Measurements from ENCODE around the gene ACOT8.
"Not testable (repeated sequence)": the region's sequence is repeated elsewhere in the genome, so short reads cannot be mapped to it uniquely, and the experiment has no call there.

ACOT8 gene

DNA sequence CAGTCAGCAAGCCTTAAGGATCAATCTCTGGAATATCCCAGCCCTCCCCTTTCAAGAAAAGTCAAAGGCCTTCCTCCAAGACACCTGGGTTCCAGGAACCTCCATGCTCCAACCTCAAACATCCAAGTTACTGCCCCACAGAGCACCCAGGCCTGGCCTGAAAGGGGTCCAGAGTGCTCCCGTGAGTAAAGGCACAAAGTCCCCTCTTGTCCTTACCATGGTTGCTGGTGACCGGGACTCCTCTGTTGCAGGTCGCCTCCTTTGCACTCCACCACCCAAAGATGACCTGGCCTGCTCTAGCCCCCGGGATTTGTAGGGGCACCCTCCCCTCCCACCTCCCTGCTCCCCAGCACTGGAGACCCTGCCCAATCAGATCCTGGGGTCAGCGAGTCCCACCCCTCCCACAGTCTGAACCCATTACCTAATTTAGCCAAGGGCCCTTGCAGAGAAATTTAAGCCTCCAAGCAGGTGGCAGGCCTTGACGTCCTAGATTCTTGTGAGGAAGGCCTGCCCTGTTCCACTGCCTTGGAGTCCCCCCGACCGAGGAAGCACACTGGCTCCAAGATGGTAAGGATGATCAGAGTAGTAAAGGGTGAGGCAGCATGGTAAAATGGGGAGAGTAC is 30.1 kb downstream of the ACOT8 start, which contains the start of gene TNNC2:
Gene TNNC2 (minus strand): TSS at position 283 of the 623 bp plus-strand sequence. CDS start 64 bp downstream, at position 219.
- DNase-seq (ENCODE audit: low spot score): no peak

DNA sequence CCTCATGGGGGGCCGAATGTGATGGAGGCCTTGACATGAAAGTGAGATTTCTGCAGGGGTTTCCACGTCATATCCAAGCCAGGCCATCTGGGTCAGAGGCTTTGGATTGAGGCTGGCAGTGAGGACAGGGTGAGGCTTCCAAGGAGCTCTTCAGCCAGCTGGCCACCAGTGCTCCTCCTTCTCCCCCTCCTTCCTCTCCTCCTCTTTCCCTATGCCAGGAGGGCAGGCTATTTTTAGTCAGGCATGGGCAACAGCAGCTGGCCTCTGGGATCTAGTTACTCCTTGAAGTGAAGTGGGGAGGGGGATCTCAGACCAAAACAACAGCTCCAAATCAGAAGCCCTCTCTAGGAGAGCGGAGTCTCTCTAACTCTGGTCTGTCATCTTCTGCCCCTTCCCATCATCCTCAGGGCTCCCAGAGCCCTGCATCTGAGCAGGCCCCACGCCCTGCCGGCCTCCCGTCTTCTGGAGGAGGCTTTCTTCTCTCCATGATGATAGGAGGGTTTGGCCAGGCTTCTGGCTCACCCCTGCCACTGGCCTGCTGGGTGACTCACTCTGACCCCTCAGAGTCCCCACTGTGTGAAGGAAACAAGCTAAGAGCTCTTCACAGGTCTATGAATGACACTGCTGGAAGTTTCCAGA is 30.7 kb downstream of the ACOT8 start:
- peak; percentile 58 for DNase-seq (ENCODE audit: low spot score)

DNA sequence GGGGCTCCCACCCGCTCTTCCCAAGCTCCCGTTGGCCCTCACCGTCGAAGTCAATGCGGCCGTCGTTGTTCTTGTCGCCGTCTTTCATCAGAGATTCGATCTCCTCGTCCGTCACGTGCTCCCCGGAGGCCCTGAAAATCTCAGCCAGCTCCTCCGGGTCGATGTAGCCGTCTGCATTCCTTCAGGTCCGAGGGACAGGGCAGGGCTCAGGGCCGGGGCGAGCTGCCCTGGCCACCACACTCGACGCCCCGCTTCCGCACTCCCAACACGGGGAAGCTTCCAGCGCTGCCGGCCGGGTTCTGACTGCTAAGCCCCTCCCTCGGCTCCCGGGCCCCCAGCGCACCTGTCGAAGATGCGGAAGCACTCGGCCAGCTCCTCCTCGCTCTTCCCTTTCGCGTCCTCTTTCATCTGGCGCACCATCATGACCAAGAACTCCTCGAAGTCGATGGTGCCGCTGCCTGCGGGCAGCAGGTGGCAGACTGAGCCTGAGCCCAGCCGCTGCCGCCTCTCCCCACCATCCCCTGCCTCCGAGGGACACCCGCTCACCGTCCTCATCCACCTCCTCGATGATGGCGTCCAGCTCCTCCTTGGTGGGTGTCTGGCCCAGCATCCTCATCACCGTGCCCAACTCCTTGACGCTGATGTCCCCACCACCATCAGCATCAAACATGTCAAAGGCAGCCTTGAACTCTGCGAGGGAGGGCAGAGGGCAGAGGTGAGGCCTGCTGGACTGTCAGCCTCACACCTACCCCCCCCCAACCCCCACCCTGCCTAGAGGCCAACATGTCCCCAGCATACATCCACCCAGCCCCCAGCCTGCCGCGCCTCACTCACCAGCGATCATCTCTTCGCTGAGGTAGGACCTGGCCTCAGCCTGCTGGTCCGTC is 33.0 kb downstream of the ACOT8 start:
- peak; percentile 58 for DNase-seq (ENCODE audit: low spot score)

DNA sequence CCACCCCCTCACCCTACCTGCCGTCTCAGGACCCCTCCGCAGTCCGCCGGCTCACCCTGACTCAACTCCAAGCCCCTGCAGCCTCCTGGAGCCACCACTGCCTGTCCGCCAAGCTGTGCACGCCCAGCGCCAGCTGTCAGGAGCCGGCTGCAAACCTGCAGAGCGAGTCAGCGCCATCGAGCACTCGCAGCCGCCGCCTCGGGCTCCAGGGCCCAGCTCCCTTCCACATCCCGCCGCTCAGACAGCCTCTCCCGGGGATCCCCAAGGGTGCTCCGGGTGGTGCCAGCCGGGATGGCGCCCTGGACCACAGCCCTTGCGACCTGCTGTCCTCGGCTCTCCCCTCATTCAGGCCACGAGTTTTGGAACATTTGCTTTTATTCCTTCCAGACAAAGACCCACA is 34.3 kb downstream of the ACOT8 start:
- peak; percentile 39 for DNase-seq (ENCODE audit: low spot score)

DNA sequence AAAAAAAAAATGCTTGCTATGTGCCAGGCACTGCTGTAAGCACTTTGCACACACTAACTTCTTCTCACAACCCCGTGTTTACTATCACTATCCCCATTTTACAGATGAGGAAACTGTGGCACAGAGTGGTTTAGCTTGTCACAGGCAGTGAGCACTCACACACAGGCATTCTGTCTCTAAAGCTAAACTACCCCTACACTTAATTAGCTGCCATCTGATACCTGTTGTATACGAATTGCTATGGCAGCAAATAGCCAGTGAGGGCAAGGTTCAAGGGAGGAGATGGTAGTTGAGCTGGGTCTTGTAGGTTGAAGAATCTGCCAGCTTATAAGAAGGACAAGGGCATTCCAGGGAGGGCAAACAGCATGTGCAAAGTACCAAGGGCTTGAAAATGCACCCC is 35.2 kb downstream of the ACOT8 start:
- DNase-seq (ENCODE audit: low spot score): no peak

DNA sequence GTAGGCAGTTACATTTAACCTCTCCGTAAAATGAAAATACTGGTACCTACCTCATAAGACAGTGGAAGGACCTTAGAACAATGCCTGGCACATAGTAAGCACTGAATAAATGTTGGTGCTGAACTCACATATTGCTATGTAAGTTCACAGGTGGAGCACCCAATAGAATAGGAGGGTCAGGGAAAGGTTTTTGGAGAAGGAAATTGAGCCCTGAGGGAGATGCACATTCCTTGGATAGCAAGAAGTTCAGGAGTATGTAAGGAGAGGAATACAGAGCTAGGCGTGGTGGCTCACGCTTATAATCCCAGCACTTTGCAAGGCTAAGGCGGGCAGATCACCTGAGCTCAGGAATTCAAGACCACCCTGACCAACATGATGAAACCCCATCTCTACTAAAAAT is 37.7 kb downstream of the ACOT8 start:
- no peak for DNase-seq (ENCODE audit: low spot score)

DNA sequence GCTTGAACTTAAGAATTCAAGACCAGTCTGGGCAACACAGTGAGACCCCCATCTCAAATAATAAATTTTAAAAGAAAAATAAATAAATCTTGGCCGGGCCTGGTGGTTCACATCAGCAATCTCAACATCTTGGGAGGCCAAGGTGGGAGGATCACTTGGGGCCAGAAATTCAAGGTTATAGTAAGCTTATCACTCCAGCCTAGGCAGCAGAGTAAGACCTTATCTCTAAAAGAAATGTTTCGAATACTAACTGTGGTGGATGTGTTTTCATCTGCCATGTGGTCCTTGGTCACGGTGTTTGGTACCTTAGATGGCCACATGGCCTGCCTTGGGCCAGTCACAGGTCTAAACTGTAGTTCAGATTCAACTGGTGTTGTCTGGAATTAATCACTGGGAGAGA is 39.0 kb downstream of the ACOT8 start:
- no peak for DNase-seq (ENCODE audit: low spot score)

DNA sequence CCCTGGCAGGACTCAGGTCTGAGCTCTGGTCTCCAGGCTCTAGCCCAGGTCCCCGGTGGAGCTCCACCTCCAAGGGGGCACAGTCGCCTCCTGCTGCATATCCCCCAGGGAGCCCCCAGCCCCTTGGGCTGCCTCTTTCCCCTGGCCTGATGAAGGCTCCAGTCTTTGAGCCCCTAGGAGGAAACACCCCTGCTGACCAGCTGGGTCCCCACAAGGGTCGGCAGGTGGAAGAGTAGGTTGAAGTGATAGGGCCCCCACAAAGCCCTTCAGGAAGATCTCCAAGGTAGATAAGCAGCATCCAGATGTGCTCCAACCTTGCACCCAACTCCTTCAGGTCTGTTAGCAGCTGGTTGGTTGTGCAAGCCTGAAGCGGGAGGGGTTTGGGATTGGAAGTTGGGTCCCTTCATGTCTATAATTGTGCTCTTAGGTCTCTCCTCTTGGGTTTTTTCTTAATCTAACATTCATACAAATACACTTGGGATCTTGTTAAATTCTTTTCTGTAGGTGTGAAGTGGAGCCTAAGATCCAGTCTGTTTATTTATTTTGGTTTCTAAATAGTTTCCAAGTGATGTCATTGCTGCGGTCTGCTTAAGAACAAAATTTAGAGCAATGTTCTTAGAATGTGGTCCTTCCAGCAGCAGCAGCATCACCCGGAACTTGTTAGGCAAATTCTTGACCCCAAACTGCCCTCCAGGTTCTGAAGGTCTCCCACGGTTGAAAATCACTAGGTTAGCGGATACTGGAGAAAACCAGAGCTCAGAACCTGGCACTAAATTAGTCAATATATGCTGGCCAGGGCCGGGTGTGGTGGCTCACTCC is 39.6 kb downstream of the ACOT8 start:
- DNase-seq (ENCODE audit: low spot score): peak; percentile 72

DNA sequence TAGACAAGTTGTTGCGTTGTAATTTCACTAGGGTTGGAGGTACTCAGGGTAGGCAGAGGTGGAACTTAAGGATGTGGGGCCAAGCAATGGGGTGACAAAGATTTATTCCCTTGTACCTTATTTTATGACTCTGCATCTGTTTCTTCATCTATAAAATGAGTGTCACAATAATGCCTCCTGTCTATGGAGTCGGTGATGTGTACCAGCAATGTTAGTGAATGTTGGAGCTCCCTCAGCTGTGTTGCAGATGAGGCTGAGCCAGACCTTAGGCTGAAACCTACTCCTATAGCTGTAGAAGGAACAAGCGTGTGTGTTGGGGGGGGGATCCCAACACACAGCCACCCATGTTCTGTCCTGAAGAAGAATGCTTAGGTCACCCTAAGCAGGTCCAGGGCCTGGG is 40.2 kb downstream of the ACOT8 start:
- no peak for DNase-seq (ENCODE audit: low spot score)

DNA sequence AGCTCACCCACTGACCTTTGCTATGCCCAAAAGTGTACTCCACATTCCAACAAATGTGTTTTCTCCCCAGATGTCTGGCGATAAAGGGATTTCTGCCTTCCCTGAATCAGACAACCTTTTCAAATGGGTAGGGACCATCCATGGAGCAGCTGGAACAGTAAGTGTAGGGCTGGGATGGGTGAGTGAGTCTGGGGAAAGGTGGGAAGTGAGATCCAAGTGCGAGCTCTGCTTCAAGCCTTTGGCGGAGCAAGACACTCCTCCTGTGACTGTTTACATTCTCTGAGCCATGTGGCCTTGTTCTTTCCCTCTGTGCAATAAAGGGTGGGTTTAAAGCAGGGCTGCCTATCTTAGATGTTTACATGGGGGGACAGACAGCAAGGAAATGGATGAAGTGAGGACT is 42.9 kb downstream of the ACOT8 start:
- DNase-seq (ENCODE audit: low spot score): no peak

DNA sequence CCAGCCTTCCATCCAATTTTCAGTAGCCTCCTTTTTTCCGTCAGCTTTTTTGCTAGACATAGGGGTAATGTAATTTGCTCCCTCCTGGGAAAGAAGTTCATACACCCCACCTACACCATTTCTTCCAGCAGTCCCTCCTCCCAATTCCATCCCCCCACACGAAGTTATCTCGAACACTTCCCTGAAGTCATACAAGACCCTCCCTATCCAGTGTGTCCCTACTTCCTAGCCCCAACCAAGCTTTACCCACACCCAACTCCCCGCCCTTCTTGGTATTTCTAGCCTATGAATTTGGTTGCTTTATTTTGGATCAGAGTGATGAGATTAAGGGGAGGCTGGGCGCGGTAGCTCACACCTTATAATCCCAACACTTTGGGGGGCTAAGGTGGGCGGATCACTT is 43.7 kb downstream of the ACOT8 start:
- DNase-seq (ENCODE audit: low spot score): no peak

DNA sequence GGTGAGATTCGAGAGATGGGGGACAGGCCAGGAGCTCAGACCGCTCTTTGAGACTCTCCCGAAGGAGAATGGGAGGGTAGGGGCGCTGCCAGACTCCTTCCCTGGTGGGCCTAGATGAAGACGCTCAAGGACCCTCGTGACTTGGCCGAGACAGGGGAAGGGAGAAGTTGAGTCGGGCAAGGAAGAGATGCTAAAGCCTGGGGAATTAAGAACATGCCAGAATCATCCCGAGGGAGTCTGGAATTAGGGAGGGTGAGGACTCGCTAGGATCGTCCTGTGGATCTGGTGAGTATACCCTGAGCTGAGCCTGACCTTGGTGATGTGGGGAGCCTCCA is 44.2 kb downstream of the ACOT8 start:
- DNase-seq (ENCODE audit: low spot score): no peak

DNA sequence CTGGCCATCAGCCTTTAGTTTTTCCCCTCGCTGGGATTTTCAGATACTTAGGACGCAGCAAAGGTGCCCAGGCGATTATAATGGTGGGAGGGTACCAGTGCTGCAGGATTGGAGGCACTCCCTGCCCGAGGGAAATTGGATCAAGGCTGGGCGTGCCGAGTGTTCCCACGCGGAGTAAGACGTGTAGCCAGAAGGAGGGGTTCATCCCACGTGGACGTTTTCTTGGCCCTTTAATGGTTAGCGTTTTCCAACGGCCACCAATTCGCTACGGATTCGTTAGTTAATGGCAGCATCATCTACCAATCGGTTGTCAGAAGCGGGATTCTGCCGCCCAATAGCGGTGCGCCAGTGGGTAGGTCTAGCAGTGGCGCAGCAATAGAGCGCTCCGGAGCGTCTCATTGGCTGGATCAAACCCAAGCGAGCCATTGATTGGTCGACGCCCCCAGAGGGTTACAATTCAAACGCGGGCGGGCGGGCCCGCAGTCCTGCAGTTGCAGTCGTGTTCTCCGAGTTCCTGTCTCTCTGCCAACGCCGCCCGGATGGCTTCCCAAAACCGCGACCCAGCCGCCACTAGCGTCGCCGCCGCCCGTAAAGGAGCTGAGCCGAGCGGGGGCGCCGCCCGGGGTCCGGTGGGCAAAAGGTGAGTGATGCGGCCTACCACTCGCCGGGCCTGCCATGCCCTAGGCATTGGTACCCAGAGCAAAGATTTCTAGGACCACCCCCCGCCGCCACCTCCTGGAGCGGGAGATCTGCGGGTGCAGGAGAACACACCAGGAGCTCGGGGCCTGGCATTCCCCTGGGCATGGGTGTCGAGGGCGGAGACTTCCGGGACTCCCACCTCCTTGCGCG is 44.8 kb downstream of the ACOT8 start, which contains the start of gene UBE2C:
Gene UBE2C (plus strand): TSS at position 488 of the 849 bp plus-strand sequence. CDS start 52 bp downstream, at position 540.
- peak; percentile 98 for DNase-seq (ENCODE audit: low spot score)

DNA sequence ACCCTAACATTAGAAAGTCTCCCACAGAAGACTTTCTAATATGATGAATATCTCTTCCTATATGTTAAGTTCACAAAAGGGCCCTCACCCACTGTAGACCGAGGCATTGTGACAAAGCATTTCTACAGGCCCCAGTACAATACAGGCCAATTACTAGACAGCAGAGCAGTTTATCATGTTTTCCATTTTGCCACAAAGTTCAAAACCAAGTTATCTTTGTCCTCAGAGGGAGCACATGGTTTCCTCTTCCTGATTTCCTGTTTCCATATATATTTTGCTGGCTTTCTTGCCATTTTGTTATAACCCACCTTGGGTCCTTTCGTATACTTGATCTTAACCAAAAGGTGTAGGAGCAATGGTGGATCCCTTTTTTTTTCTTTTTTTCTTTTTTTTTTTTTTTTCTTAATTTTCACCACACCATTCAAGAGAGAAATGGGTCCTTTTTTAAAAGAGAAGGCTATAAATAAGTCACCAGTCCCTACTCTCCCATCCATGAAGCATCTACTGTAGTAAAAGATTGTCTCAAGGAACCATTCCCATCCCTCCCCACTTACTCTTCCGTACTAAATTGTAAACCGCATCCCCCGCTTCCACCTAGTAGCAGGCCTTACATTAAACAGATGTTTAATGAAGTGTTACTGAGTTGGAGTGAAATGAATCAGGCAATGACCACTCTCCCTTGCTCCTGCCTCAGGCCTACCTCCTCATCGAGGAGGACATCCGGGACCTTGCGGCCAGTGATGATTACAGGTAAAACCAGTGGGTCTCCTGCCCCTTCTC is 46.8 kb downstream of the ACOT8 start:
- no peak for DNase-seq (ENCODE audit: low spot score)

DNA sequence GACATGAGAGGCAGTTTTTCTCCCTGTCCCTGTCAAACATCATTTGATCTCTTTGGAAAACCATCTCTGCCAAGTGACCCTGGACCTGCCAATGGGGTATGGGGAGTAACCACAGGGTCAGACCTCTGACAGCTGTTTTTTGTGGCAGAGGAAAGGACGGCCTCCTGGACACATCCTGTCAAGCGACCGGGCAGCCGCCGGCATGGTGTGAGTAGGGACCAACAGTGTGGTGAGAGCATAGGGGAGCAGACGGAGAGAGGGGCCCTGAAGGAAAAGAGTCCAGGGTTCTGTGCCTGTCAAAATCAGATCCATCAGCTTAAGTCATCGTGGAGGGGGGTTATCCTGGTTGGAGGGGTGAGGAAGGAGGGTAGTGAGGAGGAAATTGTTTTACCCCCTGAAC is 55.3 kb downstream of the ACOT8 start:
- no peak for DNase-seq (ENCODE audit: low spot score)

DNA sequence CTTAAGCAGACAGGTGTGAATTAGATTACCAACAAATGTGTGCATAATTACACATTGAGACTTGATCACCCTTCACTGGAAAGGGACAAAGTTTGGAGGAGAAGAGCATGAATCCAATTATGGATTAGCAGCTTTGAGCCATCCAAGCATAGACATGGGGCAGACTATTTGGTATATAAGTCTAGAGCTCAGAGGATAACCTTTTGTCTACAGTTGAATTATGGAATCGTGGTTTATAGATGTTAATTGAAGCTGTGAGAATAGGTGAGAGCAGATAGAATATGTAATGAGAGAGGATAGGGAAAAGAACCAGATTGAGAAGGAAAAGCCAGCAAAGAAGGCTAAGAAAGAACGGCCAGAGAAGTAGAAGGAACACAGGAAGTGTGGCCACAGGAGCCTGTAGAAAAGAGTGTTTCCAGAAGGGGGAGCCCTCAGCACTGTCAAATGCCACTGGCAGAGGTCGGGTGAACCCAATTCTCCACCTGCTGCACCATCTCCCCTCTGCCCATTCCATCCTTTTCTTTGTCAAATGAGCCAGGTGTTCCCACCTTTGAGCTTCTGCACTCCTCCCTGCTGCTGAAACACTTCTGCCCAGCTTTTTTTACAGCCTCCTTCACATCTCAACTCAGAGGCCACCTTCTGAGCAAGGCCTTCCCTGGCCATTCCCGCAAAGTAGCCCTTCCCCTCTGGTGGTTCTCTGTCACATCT is 58.1 kb downstream of the ACOT8 start:
- DNase-seq (ENCODE audit: low spot score): peak; percentile 78

DNA sequence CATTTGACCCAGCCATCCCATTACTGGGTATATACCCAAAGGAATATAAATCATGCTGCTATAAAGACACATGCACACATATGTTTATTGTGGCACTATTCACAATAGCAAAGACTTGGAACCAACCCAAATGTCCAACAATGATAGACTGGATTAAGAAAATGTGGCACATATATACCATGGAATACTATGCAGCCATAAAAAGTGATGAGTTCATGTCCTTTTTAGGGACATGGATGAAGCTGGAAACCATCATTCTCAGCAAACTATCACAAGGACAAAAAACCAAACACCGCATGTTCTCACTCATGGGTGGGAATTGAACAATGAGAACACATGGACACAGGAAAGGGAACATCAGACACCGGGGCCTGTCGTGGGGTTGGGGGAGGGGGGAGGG is 59.2 kb downstream of the ACOT8 start:
- DNase-seq (ENCODE audit: low spot score): not testable (repeated sequence)

DNA sequence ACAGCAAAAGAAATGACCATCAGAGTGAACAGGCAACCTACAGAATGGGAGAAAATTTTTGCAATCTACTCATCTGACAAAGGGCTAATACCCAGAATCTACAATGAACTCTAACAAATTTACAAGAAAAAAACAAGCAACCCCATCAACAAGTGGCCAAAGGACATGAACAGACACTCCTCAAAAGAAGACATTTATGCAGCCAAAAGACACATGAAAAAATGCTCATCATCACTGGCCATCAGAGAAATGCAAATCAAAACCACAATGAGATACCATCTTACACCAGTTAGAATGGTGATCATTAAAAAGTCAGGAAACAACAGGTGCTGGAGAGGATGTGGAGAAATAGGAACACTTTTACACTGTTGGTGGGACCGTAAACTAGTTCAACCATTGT is 59.7 kb downstream of the ACOT8 start:
- DNase-seq (ENCODE audit: low spot score): not testable (repeated sequence)

DNA sequence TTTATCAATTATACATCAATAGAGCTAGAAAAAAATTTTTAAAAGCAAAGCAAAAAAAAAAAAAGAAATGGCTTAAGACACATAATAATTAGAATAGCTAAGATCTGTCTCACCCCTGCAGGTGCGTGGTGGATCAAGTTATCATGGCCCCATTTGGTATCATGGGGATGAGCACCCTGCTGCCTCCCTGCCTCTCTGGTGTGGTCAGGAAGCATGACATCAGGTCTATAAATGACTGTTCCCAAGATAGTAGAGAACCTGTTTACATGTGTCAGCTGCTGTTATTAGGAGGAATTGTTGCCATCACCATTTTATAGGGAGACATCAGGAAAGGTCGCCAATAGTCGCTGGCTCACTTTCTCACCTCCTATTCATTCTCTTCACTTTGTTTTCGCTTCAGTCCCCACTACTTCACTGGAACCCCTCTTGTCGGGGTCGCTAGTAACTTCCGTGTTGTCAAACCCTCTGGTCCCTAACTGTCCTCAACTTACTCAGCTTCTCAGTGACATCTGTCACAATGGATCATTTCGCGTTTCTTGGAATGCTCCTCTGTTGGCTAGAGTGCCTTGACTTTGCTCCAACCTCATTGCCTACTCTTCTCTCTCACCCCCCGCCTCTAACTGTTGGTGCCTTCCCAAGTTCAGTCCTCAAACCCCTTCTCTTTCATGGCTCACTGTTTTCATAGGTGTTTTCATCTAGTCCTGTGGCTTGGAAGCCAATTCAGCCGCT is 60.7 kb downstream of the ACOT8 start:
- DNase-seq (ENCODE audit: low spot score): no peak
